Esophagus muscularis mucosa (tissue), 4 donors: Measurements from ENCODE around the gene NTHL1.

Experiments used
- EP300 ChIP-seq: sonication (generic); formaldehyde crosslinking; IDR thresholded peaks from one replicate; pipeline ENCODE4 v1.6.1; 2017; ENCODE audit warnings: antibody characterized with exemption
- POLR2A ChIP-seq: fragments of 450-650 bp; IDR thresholded peaks from one replicate; pipeline ENCODE4 v1.6.1; 2017; ENCODE audit warnings: antibody characterized with exemption, moderate library complexity, mild to moderate bottlenecking, low read depth
- POLR2AphosphoS5 ChIP-seq, 2 donors: sonication (generic); formaldehyde crosslinking; IDR thresholded peaks; one replicate each; pipeline ENCODE4 v1.6.1; 2017; ENCODE audit warnings: antibody characterized with exemption in 2 of 2
- TF ChIP-seq, protein P1 (sequence below), 3 experiments: fragments of 200-600 bp in 2 of 3; fragments of 450-650 bp in 1 of 3; sonication (generic) in 2 of 3; IDR thresholded peaks; one replicate each; pipeline ENCODE4 v1.5.1; 2017 to 2019; ENCODE audit warnings: antibody characterized with exemption in 3 of 3, mild to moderate bottlenecking in 2 of 3, moderate library complexity in 1 of 3

DNA sequence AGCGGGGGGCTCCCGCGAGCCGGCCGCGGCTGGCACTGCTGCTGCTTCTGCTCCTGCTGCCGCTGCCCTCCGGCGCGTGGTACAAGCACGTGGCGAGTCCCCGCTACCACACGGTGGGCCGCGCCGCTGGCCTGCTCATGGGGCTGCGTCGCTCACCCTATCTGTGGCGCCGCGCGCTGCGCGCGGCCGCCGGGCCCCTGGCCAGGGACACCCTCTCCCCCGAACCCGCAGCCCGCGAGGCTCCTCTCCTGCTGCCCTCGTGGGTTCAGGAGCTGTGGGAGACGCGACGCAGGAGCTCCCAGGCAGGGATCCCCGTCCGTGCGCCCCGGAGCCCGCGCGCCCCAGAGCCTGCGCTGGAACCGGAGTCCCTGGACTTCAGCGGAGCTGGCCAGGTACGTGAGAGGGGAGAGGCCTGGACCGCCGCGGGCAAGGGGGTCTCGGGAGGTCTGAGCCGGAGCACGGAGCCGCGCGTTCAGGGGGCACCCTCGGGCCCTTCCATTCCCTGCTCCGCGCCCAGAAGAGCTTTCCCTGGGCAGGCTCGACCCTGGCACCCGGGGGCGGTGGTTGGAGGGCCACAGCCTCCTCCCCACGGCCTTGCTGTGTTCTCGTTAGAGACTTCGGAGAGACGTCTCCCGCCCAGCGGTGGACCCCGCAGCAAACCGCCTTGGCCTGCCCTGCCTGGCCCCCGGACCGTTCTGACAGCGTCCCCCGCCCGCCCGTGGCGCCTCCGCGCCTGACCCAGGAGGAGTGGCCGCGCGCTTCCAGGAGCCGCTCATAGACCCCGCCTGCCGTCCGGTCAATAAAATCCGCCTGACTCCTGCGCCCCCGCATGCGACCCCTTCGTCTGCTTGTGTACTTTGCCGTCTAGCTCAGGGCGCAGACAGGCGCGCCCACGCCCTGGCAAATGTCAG is 27.5 kb downstream of the NTHL1 start:
- no peak for TF ChIP-seq POLR2A
- no peak for TF ChIP-seq EP300
- TF ChIP-seq, protein P1, sequence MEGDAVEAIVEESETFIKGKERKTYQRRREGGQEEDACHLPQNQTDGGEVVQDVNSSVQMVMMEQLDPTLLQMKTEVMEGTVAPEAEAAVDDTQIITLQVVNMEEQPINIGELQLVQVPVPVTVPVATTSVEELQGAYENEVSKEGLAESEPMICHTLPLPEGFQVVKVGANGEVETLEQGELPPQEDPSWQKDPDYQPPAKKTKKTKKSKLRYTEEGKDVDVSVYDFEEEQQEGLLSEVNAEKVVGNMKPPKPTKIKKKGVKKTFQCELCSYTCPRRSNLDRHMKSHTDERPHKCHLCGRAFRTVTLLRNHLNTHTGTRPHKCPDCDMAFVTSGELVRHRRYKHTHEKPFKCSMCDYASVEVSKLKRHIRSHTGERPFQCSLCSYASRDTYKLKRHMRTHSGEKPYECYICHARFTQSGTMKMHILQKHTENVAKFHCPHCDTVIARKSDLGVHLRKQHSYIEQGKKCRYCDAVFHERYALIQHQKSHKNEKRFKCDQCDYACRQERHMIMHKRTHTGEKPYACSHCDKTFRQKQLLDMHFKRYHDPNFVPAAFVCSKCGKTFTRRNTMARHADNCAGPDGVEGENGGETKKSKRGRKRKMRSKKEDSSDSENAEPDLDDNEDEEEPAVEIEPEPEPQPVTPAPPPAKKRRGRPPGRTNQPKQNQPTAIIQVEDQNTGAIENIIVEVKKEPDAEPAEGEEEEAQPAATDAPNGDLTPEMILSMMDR (IDR thresholded peaks at IDR 0.05), result no peak
- TF ChIP-seq POLR2AphosphoS5 (IDR thresholded peaks at IDR 0.05), result no peak
